GM23338 (cell line): ENCODE results near the gene CNTNAP2. TPM values are rescaled to one million over a fixed set of nuclear protein-coding genes. Genes with fewer than 3 reads are reported as not detected.

Experiments
- ATAC-seq: fragments of 200-7000 bp; cut with Tn5 transposase; 3 replicates; pipeline ENCODE4 v1.9.1; 2020
- DNase-seq: peaks from one replicate; pipeline ENCODE4 v3.0.0-alpha.2; 2015; ENCODE audit warnings: low spot score
- H2AFZ ChIP-seq: fragments of 200-600 bp; sonication (generic); 2 replicates; pipeline ENCODE4 v1.8.0; 2016; ENCODE audit warnings: antibody characterized with exemption, mild to moderate bottlenecking, moderate library complexity
- H3F3A ChIP-seq: fragments of 200-600 bp; sonication (generic); replicated peaks from 2 replicates; pipeline ENCODE4 v1.8.0; 2017; ENCODE audit warnings: antibody characterized with exemption, mixed run types, low read depth
- H3K27ac ChIP-seq: fragments of 200-600 bp; sonication (generic); 2 replicates; pipeline ENCODE4 v1.6.1; 2016; ENCODE audit warnings: low read depth
- H3K27me3 ChIP-seq: fragments of 200-600 bp; sonication (generic); 2 replicates; pipeline ENCODE4 v1.8.0; 2016; ENCODE audit warnings: mild to moderate bottlenecking, mixed run types, moderate library complexity; ENCODE audit not compliant: insufficient read depth
- H3K36me3 ChIP-seq: fragments of 200-600 bp; sonication (generic); 2 replicates; pipeline ENCODE4 v1.8.0; 2016; ENCODE audit warnings: mild to moderate bottlenecking; ENCODE audit not compliant: insufficient read depth
- H3K4me1 ChIP-seq: fragments of 200-600 bp; sonication (generic); 2 replicates; pipeline ENCODE4 v1.8.0; 2016; ENCODE audit warnings: mild to moderate bottlenecking, moderate library complexity; ENCODE audit not compliant: insufficient read depth
- H3K4me2 ChIP-seq: fragments of 200-600 bp; sonication (generic); 2 replicates; pipeline ENCODE4 v1.7.1; 2017; ENCODE audit warnings: mixed run types
- H3K4me3 ChIP-seq: fragments of 200-600 bp; sonication (generic); 2 replicates; pipeline ENCODE4 v1.6.1; 2016; ENCODE audit warnings: mixed run types
- H3K79me2 ChIP-seq: fragments of 200-600 bp; sonication (generic); replicated peaks from 2 replicates; pipeline ENCODE4 v1.8.0; 2017; ENCODE audit warnings: mild to moderate bottlenecking; ENCODE audit not compliant: insufficient read depth
- H3K9me2 ChIP-seq: fragments of 200-600 bp; sonication (generic); 2 replicates; pipeline ENCODE4 v1.8.0; 2017; ENCODE audit not compliant: insufficient read depth
- H4K20me1 ChIP-seq: fragments of 200-600 bp; sonication (generic); replicated peaks from 2 replicates; pipeline ENCODE4 v1.8.0; 2017; ENCODE audit warnings: mild to moderate bottlenecking; ENCODE audit not compliant: insufficient read depth
- H3K27ac Mint-ChIP-seq: 2 replicates; pipeline ENCODE4 v1.8.0; 2020; ENCODE audit warnings: inconsistent platforms, mild to moderate bottlenecking, moderate library complexity, mixed read lengths
- H3K27me3 Mint-ChIP-seq: 3 replicates; pipeline ENCODE4 v1.8.0; 2022; ENCODE audit warnings: low read depth, mild to moderate bottlenecking, moderate library complexity, mixed read lengths, inconsistent platforms; ENCODE audit not compliant: insufficient read depth, poor library complexity
- H3K36me3 Mint-ChIP-seq: 3 replicates; pipeline ENCODE4 v1.8.0; 2021; ENCODE audit warnings: low read depth, mild to moderate bottlenecking, inconsistent platforms, moderate library complexity, mixed read lengths
- H3K4me1 Mint-ChIP-seq: 3 replicates; pipeline ENCODE4 v1.8.0; 2020; ENCODE audit warnings: mild to moderate bottlenecking, inconsistent platforms, mixed read lengths
- H3K4me3 Mint-ChIP-seq: 3 replicates; pipeline ENCODE4 v1.8.0; 2021; ENCODE audit warnings: moderate library complexity, mild to moderate bottlenecking, inconsistent platforms, mixed read lengths
- H3K9me3 Mint-ChIP-seq: 3 replicates; pipeline ENCODE4 v1.8.0; 2020; ENCODE audit warnings: moderate library complexity, mild to moderate bottlenecking, inconsistent platforms, mixed read lengths
- CREB1 ChIP-seq: fragments of 250-450 bp; sonication (Bioruptor Pico); IDR thresholded peaks from 2 replicates; pipeline ENCODE4 v1.5.0; 2020; ENCODE audit warnings: low read depth, mild to moderate bottlenecking, moderate library complexity
- EZH2 ChIP-seq: fragments of 200-600 bp; sonication (generic); IDR thresholded peaks from one replicate; pipeline ENCODE4 v1.8.0; 2017; ENCODE audit warnings: antibody characterized with exemption, mild to moderate bottlenecking, low read depth; ENCODE audit not compliant: unreplicated experiment
- POLR2AphosphoS5 ChIP-seq: IDR thresholded peaks from 2 replicates; pipeline ENCODE4 v1.6.1; 2016; ENCODE audit warnings: antibody characterized with exemption, low read depth
- STAT1 ChIP-seq: IDR thresholded peaks from one replicate; pipeline ENCODE4 v1.6.1; 2016; ENCODE audit warnings: antibody characterized with exemption; ENCODE audit not compliant: unreplicated experiment
- ZNF114 ChIP-seq: fragments of 250-450 bp; sonication (Bioruptor Pico); IDR thresholded peaks from 2 replicates; pipeline ENCODE4 v1.5.0; 2020; ENCODE audit warnings: mild to moderate bottlenecking, moderate library complexity
- polyA plus RNA-seq: library from polyadenylated mRNA; unstranded; fragments of >200 nt; fragmentation: Nextera tagmentation; extraction: Ambion mirVana; gene quantifications from 2 replicates; pipeline ENCODE4 v1.2.1, GENCODE V29; 2016
- total RNA-seq: library from RNA; depleted of rRNA; stranded (reverse); fragments of >200 nt; shearing (Covaris generic); gene quantifications from 2 replicates; pipeline ENCODE4 v1.2.3, GENCODE V29; 2014
- TF ChIP-seq, protein P1 (sequence below): fragments of 250-450 bp; sonication (Bioruptor Pico); IDR thresholded peaks from 2 replicates; pipeline ENCODE4 v1.5.0; 2020; ENCODE audit warnings: mild to moderate bottlenecking, moderate library complexity
- TF ChIP-seq, protein P2 (sequence below): IDR thresholded peaks from one replicate; pipeline ENCODE4 v1.6.1; 2018; ENCODE audit warnings: antibody characterized with exemption; ENCODE audit not compliant: unreplicated experiment

Gene CNTNAP2
- total and polyA plus RNA-seq, 2 experiments from 2014 or later: 38.2 to 61.3 TPM

DNA sequence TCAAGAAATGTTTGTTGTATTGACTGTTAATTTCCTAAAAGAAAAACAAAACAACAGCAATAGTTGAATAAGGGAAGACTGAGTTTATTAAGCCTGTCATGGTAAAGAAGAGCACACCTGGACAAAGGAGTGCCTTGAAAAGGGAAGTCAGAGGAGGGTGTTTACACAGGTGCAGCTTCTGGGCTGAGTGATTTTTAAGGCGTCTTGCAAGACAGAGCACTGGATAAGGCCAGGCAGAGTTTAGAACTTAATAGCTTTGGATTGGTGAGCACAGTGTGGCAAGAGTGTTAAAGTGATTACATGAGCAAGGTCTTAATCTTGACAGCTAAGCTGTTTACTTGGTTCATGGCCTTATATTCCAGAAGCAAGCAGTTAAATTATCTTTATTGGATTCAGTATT lies 423.2 kb downstream of the CNTNAP2 start:
- H3K4me1 ChIP-seq: no peaks in the 10 kb centered on the region
- H3K27me3 ChIP-seq: no peaks in the 10 kb centered on the region
- H3K9me2 ChIP-seq: no peaks in the 10 kb centered on the region
- no peaks in the 10 kb centered on the region for H3K79me2 ChIP-seq
- H3K4me3 Mint-ChIP-seq: no peak overlapping the region
- peaks cover 15% of the 10 kb centered on the region; the same call in 2 of the 3 replicates for H3K9me3 Mint-ChIP-seq
- no peak overlapping the region for H3K27ac ChIP-seq
- DNase-seq (no peak), ATAC-seq (no peak)
- TF ChIP-seq, protein P1, sequence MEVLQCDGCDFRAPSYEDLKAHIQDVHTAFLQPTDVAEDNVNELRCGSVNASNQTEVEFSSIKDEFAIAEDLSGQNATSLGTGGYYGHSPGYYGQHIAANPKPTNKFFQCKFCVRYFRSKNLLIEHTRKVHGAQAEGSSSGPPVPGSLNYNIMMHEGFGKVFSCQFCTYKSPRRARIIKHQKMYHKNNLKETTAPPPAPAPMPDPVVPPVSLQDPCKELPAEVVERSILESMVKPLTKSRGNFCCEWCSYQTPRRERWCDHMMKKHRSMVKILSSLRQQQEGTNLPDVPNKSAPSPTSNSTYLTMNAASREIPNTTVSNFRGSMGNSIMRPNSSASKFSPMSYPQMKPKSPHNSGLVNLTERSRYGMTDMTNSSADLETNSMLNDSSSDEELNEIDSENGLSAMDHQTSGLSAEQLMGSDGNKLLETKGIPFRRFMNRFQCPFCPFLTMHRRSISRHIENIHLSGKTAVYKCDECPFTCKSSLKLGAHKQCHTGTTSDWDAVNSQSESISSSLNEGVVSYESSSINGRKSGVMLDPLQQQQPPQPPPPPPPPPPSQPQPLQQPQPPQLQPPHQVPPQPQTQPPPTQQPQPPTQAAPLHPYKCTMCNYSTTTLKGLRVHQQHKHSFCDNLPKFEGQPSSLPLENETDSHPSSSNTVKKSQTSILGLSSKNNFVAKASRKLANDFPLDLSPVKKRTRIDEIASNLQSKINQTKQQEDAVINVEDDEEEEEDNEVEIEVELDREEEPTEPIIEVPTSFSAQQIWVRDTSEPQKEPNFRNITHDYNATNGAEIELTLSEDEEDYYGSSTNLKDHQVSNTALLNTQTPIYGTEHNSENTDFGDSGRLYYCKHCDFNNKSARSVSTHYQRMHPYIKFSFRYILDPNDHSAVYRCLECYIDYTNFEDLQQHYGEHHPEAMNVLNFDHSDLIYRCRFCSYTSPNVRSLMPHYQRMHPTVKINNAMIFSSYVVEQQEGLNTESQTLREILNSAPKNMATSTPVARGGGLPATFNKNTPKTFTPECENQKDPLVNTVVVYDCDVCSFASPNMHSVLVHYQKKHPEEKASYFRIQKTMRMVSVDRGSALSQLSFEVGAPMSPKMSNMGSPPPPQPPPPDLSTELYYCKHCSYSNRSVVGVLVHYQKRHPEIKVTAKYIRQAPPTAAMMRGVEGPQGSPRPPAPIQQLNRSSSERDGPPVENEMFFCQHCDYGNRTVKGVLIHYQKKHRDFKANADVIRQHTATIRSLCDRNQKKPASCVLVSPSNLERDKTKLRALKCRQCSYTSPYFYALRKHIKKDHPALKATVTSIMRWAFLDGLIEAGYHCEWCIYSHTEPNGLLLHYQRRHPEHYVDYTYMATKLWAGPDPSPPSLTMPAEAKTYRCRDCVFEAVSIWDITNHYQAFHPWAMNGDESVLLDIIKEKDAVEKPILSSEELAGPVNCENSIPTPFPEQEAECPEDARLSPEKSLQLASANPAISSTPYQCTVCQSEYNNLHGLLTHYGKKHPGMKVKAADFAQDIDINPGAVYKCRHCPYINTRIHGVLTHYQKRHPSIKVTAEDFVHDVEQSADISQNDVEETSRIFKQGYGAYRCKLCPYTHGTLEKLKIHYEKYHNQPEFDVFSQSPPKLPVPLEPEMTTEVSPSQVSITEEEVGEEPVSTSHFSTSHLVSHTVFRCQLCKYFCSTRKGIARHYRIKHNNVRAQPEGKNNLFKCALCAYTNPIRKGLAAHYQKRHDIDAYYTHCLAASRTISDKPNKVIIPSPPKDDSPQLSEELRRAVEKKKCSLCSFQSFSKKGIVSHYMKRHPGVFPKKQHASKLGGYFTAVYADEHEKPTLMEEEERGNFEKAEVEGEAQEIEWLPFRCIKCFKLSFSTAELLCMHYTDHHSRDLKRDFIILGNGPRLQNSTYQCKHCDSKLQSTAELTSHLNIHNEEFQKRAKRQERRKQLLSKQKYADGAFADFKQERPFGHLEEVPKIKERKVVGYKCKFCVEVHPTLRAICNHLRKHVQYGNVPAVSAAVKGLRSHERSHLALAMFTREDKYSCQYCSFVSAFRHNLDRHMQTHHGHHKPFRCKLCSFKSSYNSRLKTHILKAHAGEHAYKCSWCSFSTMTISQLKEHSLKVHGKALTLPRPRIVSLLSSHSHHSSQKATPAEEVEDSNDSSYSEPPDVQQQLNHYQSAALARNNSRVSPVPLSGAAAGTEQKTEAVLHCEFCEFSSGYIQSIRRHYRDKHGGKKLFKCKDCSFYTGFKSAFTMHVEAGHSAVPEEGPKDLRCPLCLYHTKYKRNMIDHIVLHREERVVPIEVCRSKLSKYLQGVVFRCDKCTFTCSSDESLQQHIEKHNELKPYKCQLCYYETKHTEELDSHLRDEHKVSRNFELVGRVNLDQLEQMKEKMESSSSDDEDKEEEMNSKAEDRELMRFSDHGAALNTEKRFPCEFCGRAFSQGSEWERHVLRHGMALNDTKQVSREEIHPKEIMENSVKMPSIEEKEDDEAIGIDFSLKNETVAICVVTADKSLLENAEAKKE (CRISPR knock-in tag): no peak
- TF ChIP-seq STAT1: no peak
- TF ChIP-seq ZNF114: no peak
- no peak for TF ChIP-seq CREB1 (CRISPR knock-in tag)
- TF ChIP-seq, protein P2, sequence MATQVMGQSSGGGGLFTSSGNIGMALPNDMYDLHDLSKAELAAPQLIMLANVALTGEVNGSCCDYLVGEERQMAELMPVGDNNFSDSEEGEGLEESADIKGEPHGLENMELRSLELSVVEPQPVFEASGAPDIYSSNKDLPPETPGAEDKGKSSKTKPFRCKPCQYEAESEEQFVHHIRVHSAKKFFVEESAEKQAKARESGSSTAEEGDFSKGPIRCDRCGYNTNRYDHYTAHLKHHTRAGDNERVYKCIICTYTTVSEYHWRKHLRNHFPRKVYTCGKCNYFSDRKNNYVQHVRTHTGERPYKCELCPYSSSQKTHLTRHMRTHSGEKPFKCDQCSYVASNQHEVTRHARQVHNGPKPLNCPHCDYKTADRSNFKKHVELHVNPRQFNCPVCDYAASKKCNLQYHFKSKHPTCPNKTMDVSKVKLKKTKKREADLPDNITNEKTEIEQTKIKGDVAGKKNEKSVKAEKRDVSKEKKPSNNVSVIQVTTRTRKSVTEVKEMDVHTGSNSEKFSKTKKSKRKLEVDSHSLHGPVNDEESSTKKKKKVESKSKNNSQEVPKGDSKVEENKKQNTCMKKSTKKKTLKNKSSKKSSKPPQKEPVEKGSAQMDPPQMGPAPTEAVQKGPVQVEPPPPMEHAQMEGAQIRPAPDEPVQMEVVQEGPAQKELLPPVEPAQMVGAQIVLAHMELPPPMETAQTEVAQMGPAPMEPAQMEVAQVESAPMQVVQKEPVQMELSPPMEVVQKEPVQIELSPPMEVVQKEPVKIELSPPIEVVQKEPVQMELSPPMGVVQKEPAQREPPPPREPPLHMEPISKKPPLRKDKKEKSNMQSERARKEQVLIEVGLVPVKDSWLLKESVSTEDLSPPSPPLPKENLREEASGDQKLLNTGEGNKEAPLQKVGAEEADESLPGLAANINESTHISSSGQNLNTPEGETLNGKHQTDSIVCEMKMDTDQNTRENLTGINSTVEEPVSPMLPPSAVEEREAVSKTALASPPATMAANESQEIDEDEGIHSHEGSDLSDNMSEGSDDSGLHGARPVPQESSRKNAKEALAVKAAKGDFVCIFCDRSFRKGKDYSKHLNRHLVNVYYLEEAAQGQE: no peak
- no peak for TF ChIP-seq POLR2AphosphoS5
- no peak for TF ChIP-seq EZH2
- H3K27ac Mint-ChIP-seq: no peak overlapping the region
- no peaks in the 10 kb centered on the region for H3K36me3 Mint-ChIP-seq
- H4K20me1 ChIP-seq: no peaks in the 10 kb centered on the region
- peaks cover 4% of the 10 kb centered on the region; the same call in 1 of the 3 replicates for H3K4me1 Mint-ChIP-seq
- no peaks in the 10 kb centered on the region for H3K27me3 Mint-ChIP-seq
- H3K4me2 ChIP-seq: no peak overlapping the region
- no peak overlapping the region for H3K4me3 ChIP-seq
- no peaks in the 10 kb centered on the region for H3F3A ChIP-seq
- H2AFZ ChIP-seq: no peak overlapping the region
- H3K36me3 ChIP-seq: peaks cover 2% of the 10 kb centered on the region; the same call in 1 of the 2 replicates
